Astrocyte of the cerebellum (primary cell): ENCODE results near the gene NELFB.
A peak's percentile ranks its signal among the peaks of the same experiment; 100 is the strongest.
"Not testable (repeated sequence)": the region's sequence is repeated elsewhere in the genome, so short reads cannot be mapped to it uniquely, and the experiment has no call there.

Experiments
- DNase-seq: peaks from one replicate; pipeline ENCODE4 v3.0.0-alpha.2; 2011; ENCODE audit warnings: low read depth
- H3K4me3 ChIP-seq: 2 replicates; pipeline ENCODE4 v1.5.1; 2011; ENCODE audit warnings: mild to moderate bottlenecking, low read depth, low read length, moderate library complexity
- CTCF ChIP-seq: IDR thresholded peaks from 2 replicates; pipeline ENCODE4 v1.5.1; 2012; ENCODE audit warnings: low read length, low read depth, moderate library complexity, mild to moderate bottlenecking; ENCODE audit errors: missing control alignments
- in situ Hi-C: cut with HindIII; loops from 2 replicates; pipeline ENCODE4 v1.10.0; 2017; ENCODE audit warnings: low sequenced_read_pairs

The NELFB gene

GRCh38 chr9:137256856-137257255 is 1.7 kb downstream of the NELFB start:
- no peak for TF ChIP-seq CTCF
- peak overlapping the region; percentile 95 for H3K4me3 ChIP-seq
- in situ Hi-C loops: no loop called here
- DNase-seq: no peak

GRCh38 chr9:137262173-137262908 is 7.2 kb downstream of the NELFB start:
- DNase-seq, H3K4me3 ChIP-seq, in situ Hi-C loops: not testable (repeated sequence)
- peak; percentile 51 for TF ChIP-seq CTCF

- H3K4me3 ChIP-seq: no peak overlapping the region
Observed at GRCh38 chr9:137262909-137263285, 7.8 kb downstream of the NELFB start.

GRCh38 chr9:137263506-137263905 is 8.4 kb downstream of the NELFB start:
- in situ Hi-C loops: no loop called here
- no peak overlapping the region for H3K4me3 ChIP-seq
- TF ChIP-seq CTCF: no peak
- no peak for DNase-seq

More at GRCh38 chr9:137262909-137263285, 7.8 kb downstream of the NELFB start:
- no peak for DNase-seq
- no peak for TF ChIP-seq CTCF
- in situ Hi-C loops: no loop called here

- in situ Hi-C loops: no loop called here
- no peak overlapping the region for H3K4me3 ChIP-seq
- TF ChIP-seq CTCF: no peak
- DNase-seq: no peak
Observed at GRCh38 chr9:137264067-137264466, 8.9 kb downstream of the NELFB start.

GRCh38 chr9:137265496-137266161 is 10.5 kb downstream of the NELFB start:
- in situ Hi-C loops: loop anchor here (5.0 kb wide), 1 partner anchor 147 kb away; no protein-coding TSS in a partner anchor
- DNase-seq: no peak
- H3K4me3 ChIP-seq: no peak overlapping the region
- no peak for TF ChIP-seq CTCF
